BE2C (cell line): Measurements from ENCODE around the gene EFCC1.
"Not testable (repeated sequence)": the region's sequence is repeated elsewhere in the genome, so short reads cannot be mapped to it uniquely, and the experiment has no call there.

Experiments
- DNase-seq: peaks from one replicate; pipeline ENCODE4 v3.0.0-alpha.2; 2020
- H3K27me3 ChIP-seq: fragments of 250-450 bp; sonication (Bioruptor Pico); 2 replicates; pipeline ENCODE4 v1.5.1; 2020; ENCODE audit warnings: mild to moderate bottlenecking
- H3K36me3 ChIP-seq: fragments of 250-450 bp; sonication (Bioruptor Pico); 2 replicates; pipeline ENCODE4 v1.5.1; 2020; ENCODE audit warnings: mild to moderate bottlenecking
- H3K4me1 ChIP-seq: fragments of 250-450 bp; sonication (Bioruptor Pico); 2 replicates; pipeline ENCODE4 v1.5.1; 2020
- H3K4me3 ChIP-seq: 2 replicates; pipeline ENCODE4 v1.5.1; 2011; ENCODE audit warnings: low read depth, low read length
- H3K9me3 ChIP-seq: fragments of 250-450 bp; sonication (Bioruptor Pico); 2 replicates; pipeline ENCODE4 v1.5.1; 2020
- CTCF ChIP-seq: IDR thresholded peaks from 2 replicates; pipeline ENCODE4 v1.5.1; 2012; ENCODE audit warnings: mild to moderate bottlenecking, low read depth, low read length

The EFCC1 gene

GRCh38 chr3:129081503-129081902, 80.4 kb downstream of the EFCC1 start:
- no peak for TF ChIP-seq CTCF
- Histone ChIP-seq H3K4me3 (no peak overlapping the region), H3K4me1 (no peaks in the 10 kb centered on the region), H3K9me3 (no peaks in the 10 kb centered on the region), H3K36me3 (no peaks in the 10 kb centered on the region), H3K27me3 (no peaks in the 10 kb centered on the region)
- no peak for DNase-seq

GRCh38 chr3:129082026-129082425, 80.9 kb downstream of the EFCC1 start:
- TF ChIP-seq CTCF, result no peak
- Histone ChIP-seq H3K9me3 (no peaks in the 10 kb centered on the region), H3K4me3 (no peak overlapping the region), H3K27me3 (no peaks in the 10 kb centered on the region), H3K36me3 (no peaks in the 10 kb centered on the region), H3K4me1 (no peaks in the 10 kb centered on the region)
- no peak for DNase-seq

GRCh38 chr3:129084501-129084900, 83.4 kb downstream of the EFCC1 start:
- H3K27me3 ChIP-seq, result no peaks in the 10 kb centered on the region
- DNase-seq, result no peak
- H3K36me3 ChIP-seq, result no peaks in the 10 kb centered on the region
- no peaks in the 10 kb centered on the region for H3K9me3 ChIP-seq
- H3K4me1 ChIP-seq, result no peaks in the 10 kb centered on the region
- no peak overlapping the region for H3K4me3 ChIP-seq
- TF ChIP-seq CTCF, result no peak

DNA sequence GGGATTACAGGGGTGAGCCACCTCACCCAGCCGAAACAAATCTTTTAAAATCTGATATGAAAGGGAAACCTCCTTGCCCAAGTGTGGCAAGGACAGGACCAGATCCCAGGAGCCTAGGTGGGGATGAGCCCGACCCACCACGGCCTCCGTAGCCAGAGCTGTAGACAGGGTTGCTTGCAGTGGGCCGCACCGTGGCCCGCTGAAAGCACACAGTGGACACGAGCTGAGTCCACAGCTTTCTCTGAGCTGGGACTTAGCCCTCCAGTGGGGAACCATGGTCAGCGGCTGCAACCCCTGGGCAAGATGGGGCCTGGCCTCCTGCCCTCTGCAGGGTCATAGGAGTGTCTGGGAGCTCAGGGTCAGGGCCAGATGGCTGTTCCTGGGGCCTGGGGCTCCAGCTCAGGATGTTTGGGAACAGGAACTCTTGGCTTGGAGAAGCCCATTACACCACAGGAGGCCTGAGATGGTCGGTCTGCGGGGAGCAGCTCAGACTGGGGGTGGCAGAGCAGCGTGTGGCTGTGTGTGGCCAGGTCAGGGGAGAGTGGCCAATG, 84.1 kb downstream of the EFCC1 start:
- no peak for TF ChIP-seq CTCF
- no peak for DNase-seq
- no peaks in the 10 kb centered on the region for H3K4me1 ChIP-seq
- H3K9me3 ChIP-seq, result no peaks in the 10 kb centered on the region
- no peaks in the 10 kb centered on the region for H3K36me3 ChIP-seq
- H3K27me3 ChIP-seq, result no peaks in the 10 kb centered on the region
- no peak overlapping the region for H3K4me3 ChIP-seq

GRCh38 chr3:129085818-129086217, 84.7 kb downstream of the EFCC1 start:
- no peaks in the 10 kb centered on the region for H3K27me3 ChIP-seq
- H3K4me3 ChIP-seq, result no peak overlapping the region
- H3K9me3 ChIP-seq, result no peaks in the 10 kb centered on the region
- no peak for TF ChIP-seq CTCF
- no peaks in the 10 kb centered on the region for H3K4me1 ChIP-seq
- H3K36me3 ChIP-seq, result no peaks in the 10 kb centered on the region
- DNase-seq, result no peak

DNA sequence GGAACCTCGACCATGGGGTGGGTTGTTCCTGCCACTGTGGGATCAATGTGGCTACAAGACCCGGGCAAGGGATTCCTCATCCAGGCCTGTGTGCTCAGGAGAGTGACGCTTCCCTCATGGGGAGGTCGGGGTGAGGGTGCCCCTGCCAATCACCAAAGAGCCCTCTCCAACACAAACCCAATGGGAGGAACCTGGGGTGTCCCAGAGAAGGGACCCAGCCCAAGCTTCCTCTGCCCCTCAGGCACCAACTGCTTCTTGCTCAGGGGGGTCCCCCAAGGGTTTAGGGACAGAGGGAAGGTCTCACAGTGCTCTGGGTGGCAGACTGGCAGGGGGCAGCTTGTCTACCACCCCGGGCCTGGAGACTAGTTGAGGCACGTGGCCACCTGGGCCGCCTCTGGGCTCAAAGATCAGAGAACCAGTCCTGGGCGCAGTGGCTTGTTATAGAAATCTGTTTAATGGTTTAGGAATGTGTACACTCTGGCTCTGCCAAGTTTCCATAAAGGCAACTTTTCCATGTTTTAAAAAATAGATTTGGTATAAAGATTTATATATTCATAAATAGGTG, 86.1 kb downstream of the EFCC1 start:
- Histone ChIP-seq H3K9me3 (no peaks in the 10 kb centered on the region), H3K4me1 (no peaks in the 10 kb centered on the region), H3K4me3 (no peak overlapping the region), H3K36me3 (no peaks in the 10 kb centered on the region), H3K27me3 (no peaks in the 10 kb centered on the region)
- DNase-seq, result no peak
- TF ChIP-seq CTCF, result no peak

DNA sequence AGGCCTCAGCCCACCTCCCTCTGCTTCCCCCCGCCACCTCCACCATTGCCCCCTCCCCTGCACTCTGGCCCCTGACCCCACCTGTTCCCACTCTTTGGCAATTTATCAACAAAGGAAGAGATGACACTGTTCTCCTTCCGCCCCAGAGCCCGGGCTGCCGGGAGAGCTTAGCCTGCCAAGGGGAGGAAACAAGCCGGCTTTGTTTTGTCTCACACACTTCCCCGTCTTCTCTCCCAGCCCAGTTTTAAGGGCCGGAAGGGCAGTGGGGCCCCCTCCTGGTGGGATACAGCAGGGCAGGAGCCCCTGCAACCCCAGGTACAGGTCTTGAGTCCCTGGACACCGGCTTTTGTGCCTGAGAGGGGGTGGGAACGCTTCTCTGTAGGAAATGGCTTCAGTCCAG, 86.8 kb downstream of the EFCC1 start:
- H3K4me1 ChIP-seq, H3K9me3 ChIP-seq, H3K27me3 ChIP-seq, H3K4me3 ChIP-seq, H3K36me3 ChIP-seq: not testable (repeated sequence)
- peak; percentile 43 for DNase-seq

GRCh38 chr3:129088312-129088711, 87.2 kb downstream of the EFCC1 start:
- not testable (repeated sequence) for H3K9me3 ChIP-seq, H3K27me3 ChIP-seq, DNase-seq, H3K36me3 ChIP-seq, H3K4me1 ChIP-seq, H3K4me3 ChIP-seq
